ENCODE measurements around the gene COG8. TPM values are rescaled to one million over a fixed set of nuclear protein-coding genes. Genes with fewer than 3 reads are reported as not detected.

The COG8 gene
- polyA plus RNA-seq, 1 donor (not counting 4 experiments of a cell fraction or from before 2014, with no cell fraction given), result 16.0 TPM

- H3K36me3 ChIP-seq (ENCODE audit: control insufficient read depth in 2 of 2, extremely low read depth in 1 of 2, insufficient read depth in 2 of 2, low read length in 2 of 2), result peaks cover 57 to 68% of the 10 kb centered on the region in 2 experiments
- dilution Hi-C loops (cut with MboI; ENCODE audit: extremely low pct_ligation_motif_present, low sequenced_read_pairs), result no loop called here
- no peak overlapping the region for H3K27ac ChIP-seq (ENCODE audit: control insufficient read depth, insufficient read depth, low read length)
Measured at GRCh38 chr16:69321080-69321479, 18.3 kb downstream of the COG8 start.

GRCh38 chr16:69320740-69321073 is 18.7 kb downstream of the COG8 start:
- Histone ChIP-seq H3K9me3 (ENCODE audit: control insufficient read depth, low read depth, low read length) (no peaks in the 10 kb centered on the region), H3K4me3 (ENCODE audit: control insufficient read depth in 2 of 3, extremely low read depth in 1 of 3, insufficient read depth in 2 of 3, low read depth in 1 of 3, low read length in 3 of 3) (no peak overlapping the region), H3K36me3 (ENCODE audit: control insufficient read depth in 2 of 2, extremely low read depth in 1 of 2, insufficient read depth in 2 of 2, low read length in 2 of 2) (peaks cover 56 to 65% of the 10 kb centered on the region in 2 experiments), H3K79me2 (ENCODE audit: control insufficient read depth, insufficient read depth, low read length) (peaks cover 49% of the 10 kb centered on the region), H3K27me3 (ENCODE audit: control insufficient read depth, extremely low read depth, insufficient read depth, low read length) (no peaks in the 10 kb centered on the region), H3K4me1 (ENCODE audit: control insufficient read depth, extremely low read depth, insufficient read depth, low read length) (no peaks in the 10 kb centered on the region), H4K20me1 (ENCODE audit: control insufficient read depth, extremely low read depth, insufficient read depth, low read length) (peaks cover 5% of the 10 kb centered on the region), H2AFZ (ENCODE audit: control insufficient read depth, low read length) (no peak overlapping the region), H3K27ac (ENCODE audit: control insufficient read depth, insufficient read depth, low read length) (no peak overlapping the region), H3K9ac (ENCODE audit: control insufficient read depth, extremely low read depth, insufficient read depth, low read length) (no peak overlapping the region), H3K4me2 (ENCODE audit: control insufficient read depth, extremely low read depth, insufficient read depth, low read depth, low read length) (no peak overlapping the region), H3K9me1 (ENCODE audit: control insufficient read depth, extremely low read depth, insufficient read depth, low read length) (no peaks in the 10 kb centered on the region)
- dilution Hi-C loops (cut with MboI; ENCODE audit: extremely low pct_ligation_motif_present, low sequenced_read_pairs), result no loop called here
- no peak for TF ChIP-seq CTCF (optimal IDR thresholded peaks at IDR 0.05 in 1 of 3, IDR thresholded peaks at IDR 0.05 in 1 of 3, conservative IDR thresholded peaks at IDR 0.05 in 1 of 3; ENCODE audit: extremely low read depth in 1 of 3, insufficient read depth in 2 of 3, low read length in 3 of 3)
- no peak for TF ChIP-seq EZH2 (IDR thresholded peaks at IDR 0.05; ENCODE audit: low read length)
- DNase-seq (ENCODE audit: low read depth, low spot score), result no peak
- no peak for FAIRE-seq

More at GRCh38 chr16:69321080-69321479, 18.3 kb downstream of the COG8 start:
- H3K4me1 ChIP-seq (ENCODE audit: control insufficient read depth, extremely low read depth, insufficient read depth, low read length), result no peaks in the 10 kb centered on the region
- H4K20me1 ChIP-seq (ENCODE audit: control insufficient read depth, extremely low read depth, insufficient read depth, low read length), result peaks cover 5% of the 10 kb centered on the region
- peaks cover 49% of the 10 kb centered on the region for H3K79me2 ChIP-seq (ENCODE audit: control insufficient read depth, insufficient read depth, low read length)
- H3K4me2 ChIP-seq (ENCODE audit: control insufficient read depth, extremely low read depth, insufficient read depth, low read depth, low read length), result no peak overlapping the region
- TF ChIP-seq CTCF (optimal IDR thresholded peaks at IDR 0.05 in 1 of 3, IDR thresholded peaks at IDR 0.05 in 1 of 3, conservative IDR thresholded peaks at IDR 0.05 in 1 of 3; ENCODE audit: extremely low read depth in 1 of 3, insufficient read depth in 2 of 3, low read length in 3 of 3) (no peak), EZH2 (IDR thresholded peaks at IDR 0.05; ENCODE audit: low read length) (no peak)
- H2AFZ ChIP-seq (ENCODE audit: control insufficient read depth, low read length), result no peak overlapping the region
- no peak overlapping the region for H3K9ac ChIP-seq (ENCODE audit: control insufficient read depth, extremely low read depth, insufficient read depth, low read length)
- H3K27me3 ChIP-seq (ENCODE audit: control insufficient read depth, extremely low read depth, insufficient read depth, low read length), result no peaks in the 10 kb centered on the region
- no peaks in the 10 kb centered on the region for H3K9me1 ChIP-seq (ENCODE audit: control insufficient read depth, extremely low read depth, insufficient read depth, low read length)
- H3K9me3 ChIP-seq (ENCODE audit: control insufficient read depth, low read depth, low read length), result no peaks in the 10 kb centered on the region
- DNase-seq (ENCODE audit: low read depth, low spot score) (no peak), FAIRE-seq (no peak)
- H3K4me3 ChIP-seq (ENCODE audit: control insufficient read depth in 2 of 3, extremely low read depth in 1 of 3, insufficient read depth in 2 of 3, low read depth in 1 of 3, low read length in 3 of 3), result no peak overlapping the region
